HepG2 (cell line): Measurements from ENCODE around the gene GADD45G. TPM values are rescaled to one million over a fixed set of nuclear protein-coding genes. Genes with fewer than 3 reads are reported as not detected.

ENCODE experiments used
- ARNT ChIP-seq: fragments of 450-650 bp; IDR thresholded peaks from 2 replicates; pipeline ENCODE4 v1.6.1; 2017
- ATF6 ChIP-seq: sonication (generic); formaldehyde crosslinking; conservative IDR thresholded peaks from 2 replicates; pipeline ENCODE4 v1.4.0; 2020; ENCODE audit warnings: missing genetic modification reagents
- CAMTA2 ChIP-seq: sonication (generic); formaldehyde crosslinking; IDR thresholded peaks from 2 replicates; pipeline ENCODE4 v1.4.0; 2020; ENCODE audit warnings: mild to moderate bottlenecking, missing genetic modification reagents, borderline replicate concordance
- JARID2 ChIP-seq: sonication (generic); formaldehyde crosslinking; IDR thresholded peaks from 2 replicates; pipeline ENCODE4 v1.8.1; 2023; ENCODE audit warnings: missing genetic modification reagents, inconsistent platforms; ENCODE audit not compliant: insufficient replicate concordance
- MAFF ChIP-seq: IDR thresholded peaks from 2 replicates; pipeline ENCODE4 v1.6.1; 2011; ENCODE audit warnings: low read depth, low read length, improper control_type of control experiment
- MAFG ChIP-seq: sonication (generic); formaldehyde crosslinking; IDR thresholded peaks from 2 replicates; pipeline ENCODE4 v1.5.1; 2020; ENCODE audit warnings: mild to moderate bottlenecking, missing genetic modification reagents
- ONECUT2 ChIP-seq: sonication (generic); formaldehyde crosslinking; IDR thresholded peaks from 2 replicates; pipeline ENCODE4 v1.4.0; 2020; ENCODE audit warnings: missing genetic modification reagents
- ZEB1 ChIP-seq: IDR thresholded peaks from 2 replicates; pipeline ENCODE4 v1.6.1; 2012; ENCODE audit warnings: mild to moderate bottlenecking, low read depth, inconsistent platforms; ENCODE audit not compliant: insufficient replicate concordance
- ZNF12 ChIP-seq: sonication (generic); formaldehyde crosslinking; IDR thresholded peaks from 2 replicates; pipeline ENCODE4 v1.5.0; 2020; ENCODE audit warnings: missing genetic modification reagents
- ZNF572 ChIP-seq: sonication (generic); formaldehyde crosslinking; IDR thresholded peaks from 2 replicates; pipeline ENCODE4 v1.5.1; 2020; ENCODE audit warnings: mild to moderate bottlenecking, missing genetic modification reagents
- ZNF577 ChIP-seq: sonication (generic); formaldehyde crosslinking; IDR thresholded peaks from 2 replicates; pipeline ENCODE4 v1.4.0; 2020; ENCODE audit warnings: mild to moderate bottlenecking, low read depth, missing genetic modification reagents, borderline replicate concordance
- polyA plus RNA-seq, 8 experiments: library from polyadenylated mRNA; depleted of rRNA in 3 of 8; stranded (reverse) in 7 of 8; unstranded in 1 of 8; fragments of >200 nt; fragmentation: Illumina TruSeq in 4 of 8; extraction: Trizol in 4 of 8; gene quantifications; 2 replicates each; pipeline versions ENCODE4 v1.2.1 to v1.2.3, GENCODE V29; 2011 to 2016; ENCODE audit warnings: low read depth in 4 of 8, missing spikeins in 1 of 8, mixed read lengths in 1 of 8; ENCODE audit not compliant: insufficient read depth in 1 of 8
- total RNA-seq, 5 experiments: library from RNA; depleted of rRNA; stranded (reverse); fragments of >200 nt; fragmentation: Illumina TruSeq; extraction: Trizol; gene quantifications; 2 replicates each; pipeline ENCODE4 v1.2.3, GENCODE V29; 2016; ENCODE audit warnings: low read depth in 1 of 5
- TF ChIP-seq, protein P1 (sequence below): sonication (generic); formaldehyde crosslinking; IDR thresholded peaks from 2 replicates; pipeline ENCODE4 v1.4.0; 2020; ENCODE audit warnings: missing genetic modification reagents
- TF ChIP-seq, protein P2 (sequence below): sonication (generic); formaldehyde crosslinking; conservative IDR thresholded peaks from 2 replicates; pipeline ENCODE4 v1.4.0; 2020; ENCODE audit warnings: missing genetic modification reagents

GADD45G gene
- total and polyA plus RNA-seq, 2 of the 13 experiments (the other 11 are each of a cell fraction or from before 2014, with no cell fraction given) = not detected

DNA sequence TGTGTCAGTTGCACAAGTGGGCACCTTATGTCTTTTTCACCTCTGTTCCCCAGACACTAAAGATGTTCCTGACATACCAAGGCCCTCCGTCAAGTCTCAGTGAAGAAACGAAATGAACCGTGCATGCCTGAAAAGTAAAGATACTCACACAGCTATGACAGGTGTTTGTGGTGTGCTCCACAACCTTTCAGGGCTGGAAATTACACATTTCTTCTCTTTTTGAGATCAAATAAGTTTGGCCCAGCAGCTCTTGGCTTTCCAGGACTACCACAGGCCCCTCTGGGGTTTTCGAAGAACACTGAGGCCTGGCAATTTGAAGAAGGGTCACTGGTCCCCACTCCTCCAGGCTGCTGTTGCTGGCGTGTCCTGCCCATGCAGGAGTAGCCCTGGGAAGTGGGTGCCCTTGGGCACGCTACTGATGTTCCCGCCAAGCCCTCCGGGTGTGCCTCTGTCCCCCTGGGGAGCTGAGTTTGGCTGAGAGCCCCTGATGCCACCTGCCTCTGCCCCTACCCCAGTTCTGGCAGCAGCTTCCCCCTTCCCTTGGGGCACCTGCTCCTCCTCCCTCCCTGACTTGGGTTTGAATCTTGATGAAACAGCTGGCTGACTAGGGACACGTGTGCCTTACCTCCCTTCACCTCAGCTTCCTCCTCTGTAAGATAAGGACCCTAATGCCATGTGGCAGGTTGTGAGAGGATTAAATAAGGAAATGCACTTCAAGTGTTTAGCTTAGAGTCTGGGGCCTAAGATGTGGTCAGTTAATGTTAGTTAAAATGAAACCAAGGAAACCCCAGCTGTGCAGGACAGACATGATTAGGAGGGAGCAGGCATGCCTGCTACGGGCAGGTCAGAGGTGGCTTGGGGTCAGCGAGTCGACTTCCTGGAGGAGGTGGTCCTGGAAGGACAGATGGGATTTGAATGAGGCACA is 49.1 kb upstream of the GADD45G start (continued):
- TF ChIP-seq ZNF12 = no peak
- 0 out of 2 replicates have a peak, but pooled peaks have one; percentile 19 for TF ChIP-seq ZNF572 (CRISPR knock-in tag)
- TF ChIP-seq ZNF577 (CRISPR knock-in tag) = no peak
- TF ChIP-seq ARNT = no peak
- no peak for TF ChIP-seq MAFF
- TF ChIP-seq JARID2 (CRISPR knock-in tag) = no peak
- TF ChIP-seq ONECUT2 (CRISPR knock-in tag) = no peak
- no peak for TF ChIP-seq MAFG (CRISPR knock-in tag)
- TF ChIP-seq, protein P1, sequence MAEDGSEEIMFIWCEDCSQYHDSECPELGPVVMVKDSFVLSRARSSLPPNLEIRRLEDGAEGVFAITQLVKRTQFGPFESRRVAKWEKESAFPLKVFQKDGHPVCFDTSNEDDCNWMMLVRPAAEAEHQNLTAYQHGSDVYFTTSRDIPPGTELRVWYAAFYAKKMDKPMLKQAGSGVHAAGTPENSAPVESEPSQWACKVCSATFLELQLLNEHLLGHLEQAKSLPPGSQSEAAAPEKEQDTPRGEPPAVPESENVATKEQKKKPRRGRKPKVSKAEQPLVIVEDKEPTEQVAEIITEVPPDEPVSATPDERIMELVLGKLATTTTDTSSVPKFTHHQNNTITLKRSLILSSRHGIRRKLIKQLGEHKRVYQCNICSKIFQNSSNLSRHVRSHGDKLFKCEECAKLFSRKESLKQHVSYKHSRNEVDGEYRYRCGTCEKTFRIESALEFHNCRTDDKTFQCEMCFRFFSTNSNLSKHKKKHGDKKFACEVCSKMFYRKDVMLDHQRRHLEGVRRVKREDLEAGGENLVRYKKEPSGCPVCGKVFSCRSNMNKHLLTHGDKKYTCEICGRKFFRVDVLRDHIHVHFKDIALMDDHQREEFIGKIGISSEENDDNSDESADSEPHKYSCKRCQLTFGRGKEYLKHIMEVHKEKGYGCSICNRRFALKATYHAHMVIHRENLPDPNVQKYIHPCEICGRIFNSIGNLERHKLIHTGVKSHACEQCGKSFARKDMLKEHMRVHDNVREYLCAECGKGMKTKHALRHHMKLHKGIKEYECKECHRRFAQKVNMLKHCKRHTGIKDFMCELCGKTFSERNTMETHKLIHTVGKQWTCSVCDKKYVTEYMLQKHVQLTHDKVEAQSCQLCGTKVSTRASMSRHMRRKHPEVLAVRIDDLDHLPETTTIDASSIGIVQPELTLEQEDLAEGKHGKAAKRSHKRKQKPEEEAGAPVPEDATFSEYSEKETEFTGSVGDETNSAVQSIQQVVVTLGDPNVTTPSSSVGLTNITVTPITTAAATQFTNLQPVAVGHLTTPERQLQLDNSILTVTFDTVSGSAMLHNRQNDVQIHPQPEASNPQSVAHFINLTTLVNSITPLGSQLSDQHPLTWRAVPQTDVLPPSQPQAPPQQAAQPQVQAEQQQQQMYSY (CRISPR knock-in tag) = no peak
- no peak for TF ChIP-seq ZEB1
- TF ChIP-seq, protein P2, sequence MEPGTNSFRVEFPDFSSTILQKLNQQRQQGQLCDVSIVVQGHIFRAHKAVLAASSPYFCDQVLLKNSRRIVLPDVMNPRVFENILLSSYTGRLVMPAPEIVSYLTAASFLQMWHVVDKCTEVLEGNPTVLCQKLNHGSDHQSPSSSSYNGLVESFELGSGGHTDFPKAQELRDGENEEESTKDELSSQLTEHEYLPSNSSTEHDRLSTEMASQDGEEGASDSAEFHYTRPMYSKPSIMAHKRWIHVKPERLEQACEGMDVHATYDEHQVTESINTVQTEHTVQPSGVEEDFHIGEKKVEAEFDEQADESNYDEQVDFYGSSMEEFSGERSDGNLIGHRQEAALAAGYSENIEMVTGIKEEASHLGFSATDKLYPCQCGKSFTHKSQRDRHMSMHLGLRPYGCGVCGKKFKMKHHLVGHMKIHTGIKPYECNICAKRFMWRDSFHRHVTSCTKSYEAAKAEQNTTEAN (CRISPR knock-in tag) = no peak
- 0 out of 2 replicates have a peak, but pooled peaks have one; percentile 13 for TF ChIP-seq CAMTA2
- TF ChIP-seq ATF6 = no peak
